HL-60/S4 treated with phorbol 12-myristate 13-acetate at 8.2 ng/mL for 4 days and 3 days (cell line): ENCODE results near the gene DMXL1.

Source experiments
- in situ Hi-C: fragments of 300-500 bp; cut with MboI; formaldehyde crosslinking; loops from 2 replicates; pipeline ENCODE4 v1.15.0; 2022; ENCODE audit warnings: low sequenced_read_pairs

The DMXL1 gene, protein sequence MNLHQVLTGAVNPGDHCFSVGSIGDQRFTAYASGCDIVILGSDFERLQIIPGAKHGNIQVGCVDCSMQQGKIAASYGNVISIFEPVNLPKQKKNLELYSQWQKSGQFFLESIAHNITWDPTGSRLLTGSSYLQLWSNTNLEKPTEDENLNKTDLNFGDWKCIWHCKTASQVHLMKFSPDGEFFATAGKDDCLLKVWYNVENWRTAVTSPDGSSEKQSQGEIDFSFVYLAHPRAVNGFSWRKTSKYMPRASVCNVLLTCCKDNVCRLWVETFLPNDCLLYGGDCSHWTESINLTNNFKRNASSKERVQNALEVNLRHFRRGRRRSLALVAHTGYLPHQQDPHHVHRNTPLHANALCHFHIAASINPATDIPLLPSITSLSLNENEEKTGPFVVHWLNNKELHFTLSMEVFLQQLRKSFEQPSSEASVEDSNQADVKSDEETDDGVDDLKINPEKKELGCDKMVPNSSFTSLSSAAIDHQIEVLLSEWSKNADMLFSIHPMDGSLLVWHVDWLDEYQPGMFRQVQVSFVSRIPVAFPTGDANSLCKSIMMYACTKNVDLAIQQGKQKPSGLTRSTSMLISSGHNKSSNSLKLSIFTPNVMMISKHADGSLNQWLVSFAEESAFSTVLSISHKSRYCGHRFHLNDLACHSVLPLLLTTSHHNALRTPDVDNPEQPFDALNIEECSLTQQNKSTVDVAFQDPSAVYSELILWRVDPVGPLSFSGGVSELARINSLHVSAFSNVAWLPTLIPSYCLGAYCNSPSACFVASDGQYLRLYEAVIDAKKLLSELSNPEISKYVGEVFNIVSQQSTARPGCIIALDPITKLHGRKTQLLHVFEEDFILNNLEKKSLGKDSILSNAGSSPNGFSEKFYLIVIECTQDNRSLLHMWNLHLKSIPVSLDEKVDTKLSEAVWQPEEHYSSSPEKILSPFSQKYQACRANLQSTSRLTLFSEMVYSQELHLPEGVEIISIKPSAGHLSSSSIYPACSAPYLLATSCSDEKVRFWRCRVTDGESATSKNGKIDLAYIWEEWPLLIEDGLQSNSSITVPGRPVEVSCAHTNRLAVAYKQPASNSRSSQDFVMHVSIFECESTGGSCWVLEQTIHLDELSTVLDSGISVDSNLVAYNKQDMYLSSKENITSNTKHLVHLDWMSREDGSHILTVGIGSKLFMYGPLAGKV (N-terminal part only)

DNA sequence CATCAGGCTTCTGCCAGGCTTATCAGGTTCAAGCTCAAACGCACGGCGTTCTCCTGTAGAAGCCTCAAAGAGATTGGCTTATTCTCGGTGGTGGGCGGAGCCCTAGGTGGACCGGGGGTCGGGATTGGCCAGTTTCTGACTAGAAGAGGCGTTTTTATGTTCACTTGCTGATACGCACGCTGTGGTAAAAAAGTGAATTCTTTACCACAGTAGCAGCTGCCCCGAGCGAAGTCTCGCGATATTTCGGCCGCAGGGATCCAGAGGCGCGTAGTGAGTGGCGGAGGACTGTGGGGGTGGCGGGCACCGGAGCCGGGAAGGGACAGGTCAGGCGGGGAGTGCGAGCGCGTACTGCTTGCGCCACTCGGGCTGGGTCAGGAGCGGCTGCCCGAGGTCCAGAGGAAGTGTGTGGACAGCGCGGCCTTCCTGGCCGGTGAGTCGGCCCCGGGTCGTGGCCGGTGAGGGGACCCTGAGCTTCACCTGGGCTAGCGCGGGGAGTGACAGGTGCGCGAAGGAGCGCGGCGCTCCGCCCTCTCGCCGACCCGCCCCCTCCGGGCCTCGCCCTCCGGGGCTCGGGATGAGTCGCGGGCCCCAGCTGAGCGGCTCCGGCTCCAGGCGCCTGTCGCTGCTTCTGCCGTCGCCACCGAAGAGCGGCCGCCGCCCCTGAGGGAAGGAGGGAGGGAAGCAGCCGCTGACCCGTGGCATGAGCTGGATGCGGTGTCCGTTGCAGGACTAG is at the start of gene DMXL1:
DMXL1 (plus strand) TSS at position 260 of the 733 bp plus-strand sequence. CDS start 483 bp downstream, outside the sequence.
- in situ Hi-C loops = no loop called here

DNA sequence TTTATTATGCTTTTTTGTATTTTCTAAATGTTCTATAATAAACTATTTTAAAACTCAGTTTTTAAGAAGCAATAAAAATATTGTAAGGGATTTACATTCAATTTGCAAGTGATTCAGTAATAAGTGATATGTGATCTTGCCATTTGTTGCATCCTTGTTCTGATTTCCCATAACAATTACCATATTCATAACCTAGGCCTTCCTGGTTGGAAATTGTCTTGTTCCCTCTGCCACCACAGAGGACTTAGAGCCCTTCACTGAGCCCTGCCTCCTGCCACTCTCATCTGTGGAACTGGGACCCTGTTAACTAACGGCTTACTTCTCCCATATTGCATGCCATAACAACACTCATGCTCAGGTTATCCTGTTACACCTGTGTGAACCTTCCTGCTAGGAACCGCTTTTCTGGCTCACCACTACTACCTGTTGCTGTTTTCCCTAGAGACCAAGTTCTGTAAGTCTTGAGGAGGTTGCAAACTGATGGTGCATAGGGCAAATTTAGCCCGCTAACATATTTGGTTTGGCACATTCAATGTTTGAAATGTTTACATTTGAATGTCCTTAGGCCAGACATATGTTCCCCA is 49.6 kb upstream of the DMXL1 start:
- in situ Hi-C loops = no loop called here

DNA sequence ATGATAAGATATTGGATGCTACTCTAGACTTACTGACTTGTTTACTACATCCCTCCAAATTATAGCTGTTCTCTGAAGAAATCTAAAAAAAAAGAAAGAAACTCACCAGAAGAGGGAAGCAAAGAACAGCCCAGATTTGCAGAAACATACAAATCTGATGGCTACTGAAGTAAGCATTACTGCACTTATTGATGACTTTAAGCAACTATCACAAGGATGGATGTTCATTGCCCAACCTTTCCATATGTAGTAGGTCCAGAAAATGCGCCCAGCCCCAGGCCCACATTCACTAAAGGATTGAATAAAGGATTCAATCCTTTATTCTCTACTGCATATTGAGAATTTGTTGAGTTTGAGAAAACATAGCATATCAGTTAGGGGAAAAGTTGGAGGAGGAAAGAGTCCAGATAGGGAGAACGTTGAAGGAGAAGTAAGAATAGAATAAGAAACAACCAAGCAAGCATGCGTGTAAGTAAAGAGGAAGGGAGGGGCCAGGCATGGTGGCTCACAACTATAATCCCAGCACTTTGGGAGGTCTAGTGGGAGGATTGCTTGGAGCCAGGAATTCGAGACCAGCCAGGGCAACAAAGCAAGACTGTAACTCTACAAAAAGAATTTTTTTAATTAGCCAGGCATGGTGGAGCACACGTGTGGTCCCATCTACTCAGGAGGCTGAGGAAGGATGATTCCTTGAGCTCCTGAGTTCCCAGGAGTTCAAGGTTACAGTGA is 48.7 kb upstream of the DMXL1 start:
- in situ Hi-C loops = no loop called here

DNA sequence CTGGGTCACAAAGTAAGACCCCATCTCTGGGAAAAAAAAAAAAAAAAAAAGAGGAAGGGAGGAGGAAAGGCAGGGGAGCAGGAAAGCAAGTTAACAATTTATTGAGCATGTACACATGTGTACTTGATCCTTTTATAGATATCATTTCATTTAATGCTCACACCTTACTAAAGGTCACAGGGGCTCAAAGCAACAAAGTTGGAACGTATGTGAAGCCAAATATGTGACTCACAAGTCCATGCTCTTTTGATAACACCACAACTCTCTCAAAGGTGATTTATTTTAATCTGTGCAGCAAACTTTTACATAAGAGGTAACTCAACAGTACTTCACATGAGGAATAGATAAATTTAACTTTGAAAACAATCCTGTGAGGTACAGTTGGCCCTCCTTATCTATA is 48.1 kb upstream of the DMXL1 start:
- in situ Hi-C loops = no loop called here

DNA sequence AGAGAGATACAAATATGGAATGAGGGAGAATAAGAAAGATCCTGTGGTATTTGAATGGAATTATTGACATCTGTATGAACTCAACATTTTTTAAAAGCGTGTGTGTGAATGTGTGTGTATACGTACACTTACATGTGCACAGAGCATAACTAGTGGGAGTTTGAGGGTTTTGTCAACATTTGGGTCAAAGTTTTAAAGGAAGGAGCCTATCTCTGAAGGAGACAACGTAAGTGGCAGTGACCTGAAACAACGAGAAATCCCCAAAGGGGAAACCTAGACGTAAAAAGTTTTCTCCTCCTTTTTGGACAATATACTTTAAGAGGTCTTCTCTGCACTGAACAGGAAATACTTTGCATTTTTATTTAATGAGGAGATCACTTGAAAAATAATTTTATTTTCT is 42.3 kb upstream of the DMXL1 start:
- in situ Hi-C loops = no loop called here

DNA sequence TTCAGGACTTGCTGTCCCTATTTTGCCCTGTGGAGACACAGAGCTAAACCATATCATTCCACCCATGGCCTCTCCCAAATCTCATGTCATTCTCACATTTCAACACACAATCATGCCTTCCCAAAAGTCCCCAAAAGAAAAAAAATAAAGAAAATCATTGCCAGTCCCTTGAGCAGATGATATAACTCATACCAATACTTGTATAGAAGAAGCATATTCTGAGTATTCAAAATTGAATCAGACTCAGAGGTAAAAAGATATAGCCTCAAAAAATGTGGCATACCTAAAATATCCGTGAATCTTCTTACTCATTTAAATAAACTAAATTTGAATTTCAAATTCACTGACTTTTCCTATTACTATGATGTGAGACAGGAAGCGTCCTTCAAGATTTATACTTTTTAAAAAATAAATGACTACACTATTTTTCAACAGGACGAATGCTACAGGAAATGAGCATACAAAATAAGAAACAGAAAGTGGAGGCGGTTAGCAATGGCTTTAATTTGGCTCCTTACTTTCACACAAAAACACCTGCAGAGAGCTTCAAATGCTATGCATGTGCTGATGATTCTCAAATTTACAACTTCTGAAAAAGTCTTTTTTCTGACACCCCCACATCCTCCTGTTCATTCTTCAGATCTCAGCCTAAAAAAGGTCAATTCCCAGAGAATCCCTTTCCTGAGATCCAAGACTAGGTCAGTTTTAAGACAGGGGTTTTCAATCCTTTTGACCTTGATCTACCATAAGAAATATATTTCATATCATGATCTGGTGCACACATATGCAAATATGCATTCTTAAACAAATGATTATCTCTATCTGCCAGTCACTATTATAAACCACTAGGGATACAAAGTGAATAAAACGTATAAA is 39.6 kb upstream of the DMXL1 start:
- in situ Hi-C loops = no loop called here

DNA sequence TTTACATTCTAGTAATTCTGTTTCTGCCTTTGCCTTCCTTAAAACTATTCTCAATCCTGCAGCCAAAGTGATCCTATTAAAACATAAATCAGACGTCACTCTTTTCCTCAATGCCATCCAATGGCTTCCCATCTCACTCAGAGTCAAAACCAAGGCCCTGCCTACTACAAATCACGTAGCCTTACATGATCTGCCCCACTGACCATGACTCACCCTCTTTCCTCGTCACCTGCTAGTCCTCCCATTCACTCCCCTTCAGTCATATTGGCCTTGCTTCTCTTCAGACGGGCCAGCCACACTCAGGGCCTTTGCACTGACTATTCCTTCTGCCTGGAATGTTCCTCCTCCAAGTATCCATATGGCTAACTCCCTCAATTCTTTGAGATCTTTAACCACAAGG is 39.0 kb upstream of the DMXL1 start:
- in situ Hi-C loops = no loop called here

DNA sequence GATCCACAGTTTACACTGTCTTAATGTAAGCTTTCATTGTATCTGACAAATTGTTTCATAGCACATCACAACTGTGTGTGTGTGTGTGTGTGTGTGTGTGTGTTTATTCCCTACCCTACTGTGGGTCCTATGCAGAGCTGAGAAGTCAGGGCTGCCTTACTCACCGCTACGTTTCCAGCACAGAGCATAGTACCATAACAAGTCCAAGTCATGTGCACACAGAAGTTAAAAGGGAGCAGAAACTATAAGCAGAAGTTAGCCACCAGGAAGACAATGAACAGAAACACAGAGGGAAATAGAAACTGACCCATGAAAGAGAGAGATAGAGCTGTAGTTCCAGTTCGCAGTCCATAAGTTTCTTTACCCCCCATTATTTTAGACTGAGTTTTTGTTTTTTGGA is 38.2 kb upstream of the DMXL1 start:
- in situ Hi-C loops = no loop called here

DNA sequence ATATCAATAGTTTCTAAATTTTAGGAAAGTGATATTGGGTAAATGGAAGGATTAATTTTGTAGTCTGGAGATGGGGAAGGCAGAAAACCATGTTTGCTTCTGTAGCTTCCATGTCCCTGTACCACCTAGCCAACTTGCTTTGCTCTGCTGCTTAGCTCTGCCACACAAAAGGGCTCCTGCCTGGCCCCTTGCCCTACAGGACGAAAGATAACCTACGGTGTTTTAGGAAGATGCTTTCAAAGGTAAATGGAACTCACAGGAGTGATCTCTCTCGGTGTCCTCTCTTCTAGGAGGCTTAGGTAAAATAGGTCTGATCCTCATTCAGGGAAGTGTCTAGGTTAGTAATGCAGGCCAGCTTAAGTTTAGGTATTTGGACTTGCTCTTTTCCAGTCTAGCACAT is 37.8 kb upstream of the DMXL1 start:
- in situ Hi-C loops = no loop called here

DNA sequence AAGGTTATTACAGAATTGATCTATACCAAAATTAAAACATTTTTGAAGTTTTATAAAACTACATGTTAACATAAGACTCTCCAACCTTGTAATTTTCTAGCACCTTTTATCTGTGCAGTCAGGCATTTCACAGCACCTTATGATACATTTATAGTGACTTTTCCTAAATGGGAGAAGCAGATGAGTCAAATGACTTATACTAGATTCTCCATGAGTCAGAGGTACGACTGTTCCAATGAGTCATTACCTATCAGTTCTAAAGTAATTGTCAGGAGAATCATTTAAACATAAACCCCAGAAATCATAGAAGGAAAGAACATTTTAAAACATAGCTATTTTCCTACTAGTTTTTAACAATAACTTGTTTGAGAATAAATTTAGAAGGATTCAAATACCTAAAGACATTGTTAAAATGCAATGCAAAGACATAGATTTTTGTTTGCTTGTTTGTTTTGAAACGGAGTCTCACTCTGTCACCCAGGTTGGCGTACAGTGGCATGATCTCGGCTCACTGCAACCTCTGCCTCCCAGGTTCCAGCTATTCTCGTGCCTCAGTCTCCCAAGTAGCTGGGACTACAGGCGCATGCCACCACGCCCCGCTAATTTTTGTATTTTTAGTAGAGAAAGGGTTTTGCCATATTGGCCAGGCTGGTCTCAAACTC is 34.7 kb upstream of the DMXL1 start:
- in situ Hi-C loops = no loop called here

DNA sequence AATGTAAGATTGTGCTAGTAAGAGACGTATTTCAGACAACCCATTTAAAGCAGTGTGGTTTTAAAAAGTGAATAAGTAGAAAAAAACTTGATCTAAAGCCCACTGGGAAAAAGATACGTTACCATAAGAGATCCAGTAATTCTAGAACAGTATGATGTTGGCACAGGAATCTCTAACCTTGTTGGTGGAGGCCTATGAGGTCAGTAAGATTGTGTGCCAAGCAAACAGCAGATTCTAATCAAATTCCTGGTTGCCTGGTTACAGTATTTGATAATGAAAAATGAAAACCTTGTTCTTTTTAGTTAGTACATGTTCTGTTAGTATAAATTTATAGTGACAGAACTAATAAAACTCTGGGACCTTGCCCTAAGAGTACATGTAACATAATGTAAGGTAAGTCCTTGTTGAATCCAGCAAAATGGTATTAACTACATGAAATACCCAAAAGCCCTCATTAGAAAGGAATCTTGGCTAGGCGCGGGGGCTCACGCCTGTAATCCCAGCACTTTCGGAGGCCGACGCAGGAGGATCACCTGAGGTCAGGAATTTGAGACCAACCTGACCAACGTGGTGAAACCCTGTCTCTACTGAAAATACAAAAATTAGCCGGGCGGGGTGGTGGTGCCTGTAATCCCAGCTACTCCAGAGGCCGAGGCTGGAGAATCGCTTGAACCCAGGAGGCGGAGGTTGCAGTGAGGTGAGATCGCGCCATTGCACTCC is 33.2 kb upstream of the DMXL1 start:
- in situ Hi-C loops = no loop called here

DNA sequence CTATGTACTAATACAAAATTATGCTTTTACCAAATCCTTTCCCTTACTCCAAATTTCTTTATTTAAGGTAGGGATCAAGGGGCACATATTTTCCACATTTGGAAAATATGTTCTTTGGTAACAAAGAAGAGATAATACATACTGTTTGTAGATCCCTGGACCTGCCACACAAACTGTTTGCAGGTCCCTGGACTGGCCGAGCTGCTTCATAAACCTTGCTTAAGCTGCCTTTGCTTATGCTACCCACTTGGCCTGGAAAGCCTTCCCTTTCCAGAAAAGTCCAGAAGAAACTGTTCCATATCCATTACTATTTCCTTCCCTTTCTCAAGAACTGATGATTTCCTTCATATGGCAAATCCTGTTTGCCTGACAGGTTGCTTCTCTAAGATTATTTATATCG is 22.6 kb upstream of the DMXL1 start:
- in situ Hi-C loops = no loop called here

DNA sequence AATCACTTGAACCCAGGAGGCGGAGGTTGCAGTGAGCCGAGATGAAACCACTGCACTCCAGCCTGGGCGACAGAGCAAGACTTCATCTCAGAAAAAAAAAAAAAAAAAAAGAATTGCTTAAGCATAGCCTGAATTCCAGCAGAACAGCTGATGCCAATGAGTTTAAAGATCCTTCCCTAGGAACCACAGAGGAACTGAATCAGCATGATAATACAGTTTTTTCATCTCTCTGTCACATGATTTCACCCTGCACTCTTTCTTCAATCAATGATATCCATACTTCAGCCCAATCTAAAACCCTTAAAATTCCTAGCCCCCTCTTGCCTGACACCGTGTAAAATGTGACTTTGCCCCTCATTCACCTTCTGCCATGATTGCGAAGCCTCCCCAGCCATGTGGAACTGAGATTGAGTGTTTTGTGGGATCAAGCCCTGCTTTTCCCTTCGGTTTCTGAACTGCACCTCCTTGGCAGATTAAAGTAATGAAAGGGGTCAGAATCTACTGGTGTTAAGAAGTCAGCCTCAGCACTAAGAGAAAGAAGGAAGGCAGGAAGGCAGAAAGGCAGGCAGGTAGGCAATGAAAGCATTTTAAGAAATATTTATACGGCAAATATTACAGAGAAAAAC is 20.9 kb upstream of the DMXL1 start:
- in situ Hi-C loops = no loop called here

DNA sequence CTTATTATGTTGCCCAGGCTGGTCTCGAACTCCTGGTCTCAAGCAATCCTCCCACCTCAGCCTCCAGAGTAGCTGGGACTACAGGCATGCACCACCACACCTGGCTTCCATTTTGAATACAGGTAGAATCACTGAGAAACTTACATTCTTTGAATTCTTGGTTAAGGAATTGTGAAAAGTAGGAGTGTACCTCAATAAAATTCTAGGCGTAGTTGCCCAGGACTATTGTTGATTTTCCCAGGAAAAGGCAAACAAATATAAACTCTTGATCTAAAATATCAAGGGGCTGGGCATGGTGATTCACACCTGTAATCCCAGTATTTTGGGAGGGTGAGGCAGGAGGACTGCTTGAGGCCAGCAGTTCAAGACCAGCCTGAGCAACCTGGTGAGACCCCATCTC is 16.8 kb upstream of the DMXL1 start:
- in situ Hi-C loops = no loop called here

DNA sequence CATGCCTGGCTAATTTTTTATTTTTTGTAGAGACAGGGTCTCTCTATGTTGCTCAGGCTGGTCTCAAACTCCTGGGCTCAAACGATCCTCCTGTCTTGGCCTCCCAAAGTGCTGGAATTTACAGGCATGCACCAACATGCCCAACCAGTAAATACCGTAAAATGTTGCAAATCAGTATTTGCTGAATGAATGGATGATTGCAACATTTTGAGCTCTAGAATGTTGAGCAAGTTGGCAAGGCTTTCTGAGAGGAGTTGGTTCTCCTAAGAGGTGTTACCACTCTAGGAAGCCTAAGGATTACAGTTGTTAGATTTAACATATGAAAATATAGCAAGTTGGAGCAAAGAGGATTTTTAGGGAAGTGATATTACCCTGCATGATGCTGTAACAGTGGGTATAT is 15.6 kb upstream of the DMXL1 start:
- in situ Hi-C loops = no loop called here

DNA sequence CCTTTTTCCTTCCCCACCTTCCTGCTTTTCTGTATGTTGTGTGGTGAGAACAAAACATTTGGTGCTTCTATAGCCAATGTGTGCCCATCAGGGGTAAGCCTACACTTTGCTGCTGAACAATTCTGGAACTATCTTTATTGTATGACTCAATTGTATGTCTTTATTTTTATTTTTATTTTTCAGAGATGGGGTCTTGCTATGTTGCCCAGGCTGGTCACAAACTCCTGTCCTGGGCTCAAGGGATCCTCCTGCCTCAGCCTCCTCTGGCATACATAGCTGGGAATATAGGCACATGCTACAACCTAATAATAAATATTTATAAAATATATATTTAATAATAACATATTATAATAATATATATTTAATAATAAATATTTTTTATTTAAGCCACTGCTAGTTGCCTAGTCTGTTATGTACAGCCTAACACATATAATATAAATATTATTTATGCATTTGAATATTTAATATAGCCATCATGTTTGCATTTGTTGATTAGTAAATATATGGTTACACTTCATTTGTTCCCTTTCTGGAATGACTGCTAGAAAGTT is 11.8 kb upstream of the DMXL1 start:
- in situ Hi-C loops = no loop called here

DNA sequence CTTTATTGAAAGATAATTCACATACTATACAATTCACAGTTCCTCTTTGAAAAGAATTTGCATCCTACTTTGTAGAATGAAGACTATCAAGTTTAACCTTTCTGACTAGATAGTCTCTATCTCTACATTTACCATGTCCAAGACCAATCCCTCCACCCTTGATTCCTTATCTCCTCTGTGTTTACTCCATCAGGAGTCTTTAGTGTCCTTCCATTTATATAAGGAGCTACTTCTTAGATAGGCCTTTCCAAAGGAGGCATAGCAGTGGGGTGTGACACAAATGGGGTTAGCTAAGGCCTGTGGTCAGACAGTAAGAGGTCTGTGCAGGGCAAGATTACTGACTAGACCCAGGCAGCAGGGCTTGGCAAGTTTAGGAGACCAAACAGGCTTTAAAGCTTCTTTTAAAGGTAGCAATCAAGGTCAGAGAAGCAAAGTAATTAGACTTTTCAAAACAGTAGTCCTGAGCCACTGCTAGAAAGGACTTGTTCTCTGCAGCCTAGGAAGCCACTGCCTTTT is 11.1 kb upstream of the DMXL1 start:
- in situ Hi-C loops = no loop called here
